ENCODE results near the gene SP110.

The SP110 gene

DNA sequence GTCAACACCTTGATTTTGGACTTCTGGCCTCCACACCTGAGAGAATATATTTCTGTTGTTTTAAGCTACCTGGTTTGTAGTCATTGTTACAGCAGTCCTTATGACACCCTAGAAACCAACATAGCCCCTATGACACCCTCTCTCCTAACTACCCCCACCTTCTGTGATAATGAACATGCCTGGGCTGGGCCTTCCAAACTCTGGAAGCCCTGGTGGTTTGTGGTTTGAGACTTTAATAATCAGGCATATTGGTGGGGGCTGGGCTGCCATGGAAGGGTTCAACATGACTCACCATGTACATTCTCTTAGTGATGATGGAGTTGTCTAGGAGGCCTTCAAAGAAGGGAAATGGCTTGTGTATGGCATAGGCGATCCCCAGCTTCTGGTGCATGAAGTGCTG, 3.3 kb downstream of the SP110 start (continued):
- no peak for TF ChIP-seq ZNF585B (tag by site-specific recombination; IDR thresholded peaks at IDR 0.05)
- no peak for TF ChIP-seq ZFP3 (tag by site-specific recombination; IDR thresholded peaks at IDR 0.05; ENCODE audit: low read depth)
- TF ChIP-seq BCL11A (tag by site-specific recombination; IDR thresholded peaks at IDR 0.05; ENCODE audit: low read depth): no peak
- TF ChIP-seq, protein P1, sequence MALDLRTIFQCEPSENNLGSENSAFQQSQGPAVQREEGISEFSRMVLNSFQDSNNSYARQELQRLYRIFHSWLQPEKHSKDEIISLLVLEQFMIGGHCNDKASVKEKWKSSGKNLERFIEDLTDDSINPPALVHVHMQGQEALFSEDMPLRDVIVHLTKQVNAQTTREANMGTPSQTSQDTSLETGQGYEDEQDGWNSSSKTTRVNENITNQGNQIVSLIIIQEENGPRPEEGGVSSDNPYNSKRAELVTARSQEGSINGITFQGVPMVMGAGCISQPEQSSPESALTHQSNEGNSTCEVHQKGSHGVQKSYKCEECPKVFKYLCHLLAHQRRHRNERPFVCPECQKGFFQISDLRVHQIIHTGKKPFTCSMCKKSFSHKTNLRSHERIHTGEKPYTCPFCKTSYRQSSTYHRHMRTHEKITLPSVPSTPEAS (tag by site-specific recombination; IDR thresholded peaks at IDR 0.05): no peak

DNA sequence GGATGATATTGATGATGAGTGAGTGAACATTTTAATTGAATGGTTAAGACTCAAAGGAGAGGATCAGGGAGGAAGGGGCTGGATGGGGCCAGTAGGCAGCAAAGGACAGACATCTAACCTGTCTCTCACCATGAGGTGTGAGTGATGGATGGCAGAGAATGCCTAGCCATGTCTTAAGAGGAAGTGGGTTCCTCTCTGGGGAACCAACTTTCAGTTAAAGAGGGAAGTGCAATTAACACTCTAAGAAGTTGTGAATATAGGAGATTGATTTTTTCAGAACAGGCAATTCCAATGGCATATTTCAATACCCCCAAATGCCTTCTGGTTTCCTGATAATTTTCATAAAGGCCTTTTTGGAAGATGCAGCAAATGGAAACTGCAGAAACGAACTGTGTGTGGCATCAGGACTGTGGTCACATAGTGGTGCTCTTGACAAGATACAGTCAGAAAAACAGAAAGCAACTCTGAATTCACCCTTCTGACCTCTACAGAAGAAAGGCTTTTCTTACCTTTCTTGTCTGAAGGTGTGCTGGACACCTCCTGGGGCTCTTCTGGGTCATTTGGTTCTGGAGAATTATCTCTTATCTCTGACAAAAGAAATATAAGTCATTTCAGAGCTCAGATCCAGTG, 10.2 kb downstream of the SP110 start:
- Histone ChIP-seq H3K27ac (ENCODE audit: extremely low read depth, low read depth, low read length) (no peak overlapping the region), H3K36me3 (ENCODE audit: control insufficient read depth in 2 of 2, insufficient read depth in 1 of 2, low read length in 2 of 2) (peaks cover 0 to 78% of the 10 kb centered on the region in 2 experiments; a peak in 1 of 3 replicates), H3K9me3 (ENCODE audit: control insufficient read depth, insufficient read depth, low read depth, low read length) (no peaks in the 10 kb centered on the region), H3K4me3 (ENCODE audit: low read depth, low read length) (no peak overlapping the region), H3K4me1 (ENCODE audit: control insufficient read depth, insufficient read depth, low read length) (no peaks in the 10 kb centered on the region)
- ChIA-PET CTCF (interaction anchor here (0.6 kb wide), 1 partner anchor 64 kb away, joined by 3 read pairs; no protein-coding TSS in a partner anchor), POLR2A (no interaction called here)
- TF ChIP-seq ZNF623 (tag by site-specific recombination; IDR thresholded peaks at IDR 0.05) (no peak), ZNF530 (tag by site-specific recombination; IDR thresholded peaks at IDR 0.05; ENCODE audit: low read depth) (no peak), SP7 (tag by site-specific recombination; IDR thresholded peaks at IDR 0.05) (no peak), ZNF837 (tag by site-specific recombination; IDR thresholded peaks at IDR 0.05) (no peak), ZNF433 (tag by site-specific recombination; IDR thresholded peaks at IDR 0.05; ENCODE audit: low read depth) (no peak), ZNF391 (tag by site-specific recombination; IDR thresholded peaks at IDR 0.05; ENCODE audit: borderline replicate concordance, low read depth) (no peak), ZBTB8A (tag by site-specific recombination; IDR thresholded peaks at IDR 0.05) (no peak), ZNF350 (tag by site-specific recombination; IDR thresholded peaks at IDR 0.05) (no peak), ZNF202 (tag by site-specific recombination; IDR thresholded peaks at IDR 0.05; ENCODE audit: borderline replicate concordance) (no peak), GFI1B (tag by site-specific recombination; IDR thresholded peaks at IDR 0.05) (no peak)
- TF ChIP-seq, protein P2, sequence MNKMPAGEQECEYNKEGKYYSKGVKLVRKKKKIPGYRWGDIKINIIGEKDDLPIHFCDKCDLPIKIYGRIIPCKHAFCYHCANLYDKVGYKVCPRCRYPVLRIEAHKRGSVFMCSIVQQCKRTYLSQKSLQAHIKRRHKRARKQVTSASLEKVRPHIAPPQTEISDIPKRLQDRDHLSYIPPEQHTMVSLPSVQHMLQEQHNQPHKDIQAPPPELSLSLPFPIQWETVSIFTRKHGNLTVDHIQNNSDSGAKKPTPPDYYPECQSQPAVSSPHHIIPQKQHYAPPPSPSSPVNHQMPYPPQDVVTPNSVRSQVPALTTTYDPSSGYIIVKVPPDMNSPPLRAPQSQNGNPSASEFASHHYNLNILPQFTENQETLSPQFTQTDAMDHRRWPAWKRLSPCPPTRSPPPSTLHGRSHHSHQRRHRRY (tag by site-specific recombination; IDR thresholded peaks at IDR 0.05): no peak
- TF ChIP-seq, protein P3, sequence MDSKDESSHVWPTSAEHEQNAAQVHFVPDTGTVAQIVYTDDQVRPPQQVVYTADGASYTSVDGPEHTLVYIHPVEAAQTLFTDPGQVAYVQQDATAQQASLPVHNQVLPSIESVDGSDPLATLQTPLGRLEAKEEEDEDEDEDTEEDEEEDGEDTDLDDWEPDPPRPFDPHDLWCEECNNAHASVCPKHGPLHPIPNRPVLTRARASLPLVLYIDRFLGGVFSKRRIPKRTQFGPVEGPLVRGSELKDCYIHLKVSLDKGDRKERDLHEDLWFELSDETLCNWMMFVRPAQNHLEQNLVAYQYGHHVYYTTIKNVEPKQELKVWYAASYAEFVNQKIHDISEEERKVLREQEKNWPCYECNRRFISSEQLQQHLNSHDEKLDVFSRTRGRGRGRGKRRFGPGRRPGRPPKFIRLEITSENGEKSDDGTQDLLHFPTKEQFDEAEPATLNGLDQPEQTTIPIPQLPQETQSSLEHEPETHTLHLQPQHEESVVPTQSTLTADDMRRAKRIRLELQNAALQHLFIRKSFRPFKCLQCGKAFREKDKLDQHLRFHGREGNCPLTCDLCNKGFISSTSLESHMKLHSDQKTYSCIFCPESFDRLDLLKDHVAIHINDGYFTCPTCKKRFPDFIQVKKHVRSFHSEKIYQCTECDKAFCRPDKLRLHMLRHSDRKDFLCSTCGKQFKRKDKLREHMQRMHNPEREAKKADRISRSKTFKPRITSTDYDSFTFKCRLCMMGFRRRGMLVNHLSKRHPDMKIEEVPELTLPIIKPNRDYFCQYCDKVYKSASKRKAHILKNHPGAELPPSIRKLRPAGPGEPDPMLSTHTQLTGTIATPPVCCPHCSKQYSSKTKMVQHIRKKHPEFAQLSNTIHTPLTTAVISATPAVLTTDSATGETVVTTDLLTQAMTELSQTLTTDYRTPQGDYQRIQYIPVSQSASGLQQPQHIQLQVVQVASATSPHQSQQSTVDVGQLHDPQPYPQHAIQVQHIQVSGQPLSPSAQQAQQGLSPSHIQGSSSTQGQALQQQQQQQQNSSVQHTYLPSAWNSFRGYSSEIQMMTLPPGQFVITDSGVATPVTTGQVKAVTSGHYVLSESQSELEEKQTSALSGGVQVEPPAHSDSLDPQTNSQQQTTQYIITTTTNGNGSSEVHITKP (tag by site-specific recombination; IDR thresholded peaks at IDR 0.05): no peak
- TF ChIP-seq, protein P4, sequence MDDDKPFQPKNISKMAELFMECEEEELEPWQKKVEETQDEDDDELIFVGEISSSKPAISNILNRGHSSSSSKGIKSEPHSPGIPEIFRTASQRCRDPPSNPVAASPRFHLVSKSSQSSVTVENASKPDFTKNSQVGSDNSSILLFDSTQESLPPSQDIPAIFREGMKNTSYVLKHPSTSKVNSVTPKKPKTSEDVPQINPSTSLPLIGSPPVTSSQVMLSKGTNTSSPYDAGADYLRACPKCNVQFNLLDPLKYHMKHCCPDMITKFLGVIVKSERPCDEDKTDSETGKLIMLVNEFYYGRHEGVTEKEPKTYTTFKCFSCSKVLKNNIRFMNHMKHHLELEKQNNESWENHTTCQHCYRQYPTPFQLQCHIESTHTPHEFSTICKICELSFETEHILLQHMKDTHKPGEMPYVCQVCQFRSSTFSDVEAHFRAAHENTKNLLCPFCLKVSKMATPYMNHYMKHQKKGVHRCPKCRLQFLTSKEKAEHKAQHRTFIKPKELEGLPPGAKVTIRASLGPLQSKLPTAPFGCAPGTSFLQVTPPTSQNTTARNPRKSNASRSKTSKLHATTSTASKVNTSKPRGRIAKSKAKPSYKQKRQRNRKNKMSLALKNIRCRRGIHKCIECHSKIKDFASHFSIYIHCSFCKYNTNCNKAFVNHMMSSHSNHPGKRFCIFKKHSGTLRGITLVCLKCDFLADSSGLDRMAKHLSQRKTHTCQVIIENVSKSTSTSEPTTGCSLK (tag by site-specific recombination; IDR thresholded peaks at IDR 0.05): no peak
- TF ChIP-seq, protein P1 (tag by site-specific recombination; IDR thresholded peaks at IDR 0.05): no peak

All from HEK293 (cell line).